ENCODE results near the gene PPP1R3E. TPM values are rescaled to one million over a fixed set of nuclear protein-coding genes. Genes with fewer than 3 reads are reported as not detected.

The PPP1R3E gene, protein sequence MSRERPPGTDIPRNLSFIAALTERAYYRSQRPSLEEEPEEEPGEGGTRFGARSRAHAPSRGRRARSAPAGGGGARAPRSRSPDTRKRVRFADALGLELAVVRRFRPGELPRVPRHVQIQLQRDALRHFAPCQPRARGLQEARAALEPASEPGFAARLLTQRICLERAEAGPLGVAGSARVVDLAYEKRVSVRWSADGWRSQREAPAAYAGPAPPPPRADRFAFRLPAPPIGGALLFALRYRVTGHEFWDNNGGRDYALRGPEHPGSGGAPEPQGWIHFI
- total RNA-seq, result 10 to 100 TPM; 40.8 to 72.6 (median 68.2) TPM
- total RNA-seq (2013), result 25.8 TPM
- total RNA-seq, result 6.9 to 100 (median 29.9) reads per million in 29 experiments

- H3K9me3 ChIP-seq, result no peaks in the 10 kb centered on the region
- Mint-ChIP-seq H3K4me3 (peak within 1 kb of the TSS; percentile 92 to 100 (median 92)), H3K9me3 (no peaks in the 10 kb centered on the region), H3K4me1 (peaks cover 15 to 34% (median 29%) of the 10 kb centered on the region in 3 donors), H3K27me3 (peaks cover 17 to 18% of the 10 kb centered on the region in 2 donors), H3K36me3 (peaks cover 3% of the 10 kb centered on the region), H3K27ac (peak within 1 kb of the TSS; percentile 96 to 97)
- DNase-seq (peak; percentile 74 to 92 (median 84)), ATAC-seq (replicated peaks in 1 of 4) (peak; percentile 52 to 58 (median 55))
- peaks cover 0 to 21% of the 10 kb centered on the region in 2 experiments for H3K27me3 ChIP-seq (replicated peaks in 1 of 2; ENCODE audit: control insufficient read depth in 2 of 2, extremely low read depth in 1 of 2, insufficient read depth in 2 of 2, low read length in 1 of 2)
- H3K36me3 ChIP-seq (ENCODE audit: control insufficient read depth in 2 of 2, extremely low read depth in 1 of 2, insufficient read depth in 1 of 2, low read length in 1 of 2), result peaks cover 0 to 8% of the 10 kb centered on the region in 2 donors
- under 1% methylated on average over 65 of the region's 81 CpGs for WGBS (ENCODE audit: insufficient coverage)
- H3K4me1 ChIP-seq (ENCODE audit: control insufficient read depth in 1 of 2, extremely low read depth in 1 of 2, insufficient read depth in 2 of 2, low read length in 2 of 2), result peaks cover 9 to 26% of the 10 kb centered on the region in 2 experiments
- ChIA-PET POLR2A (interaction anchor here (0.5 to 1.7 kb wide), 5 partner anchors 14 to 790 kb away, joined by 3 to 30 read pairs (median 4); partner anchors contain the start of genes PABPN1 (in 1 of the 2) and SLC22A17 (in 1 of the 2)), CTCF (interaction anchor here (0.6 to 6.3 kb wide), 6 partner anchors 16 to 384 kb away, joined by 3 to 93 read pairs (median 4); partner anchors contain the start of genes ACIN1 (in 1 of the 2), C14orf119 (in 1 of the 2), PABPN1 (in 1 of the 2) and RBM23 (in 1 of the 2))
- peak within 1 kb of the TSS; percentile 96 for H3K27ac ChIP-seq (ENCODE audit: low read length)
- peak within 1 kb of the TSS; percentile 74 to 85 for H3K4me3 ChIP-seq (ENCODE audit: control insufficient read depth in 1 of 2, extremely low read depth in 1 of 2, low read length in 1 of 2)
Measured at GRCh38 chr14:23302290-23303225, at the start of gene PPP1R3E. TSS of gene PPP1R3E (minus strand) at chr14:23302859. CDS start at chr14:23302576, 283 bp downstream.

DNA sequence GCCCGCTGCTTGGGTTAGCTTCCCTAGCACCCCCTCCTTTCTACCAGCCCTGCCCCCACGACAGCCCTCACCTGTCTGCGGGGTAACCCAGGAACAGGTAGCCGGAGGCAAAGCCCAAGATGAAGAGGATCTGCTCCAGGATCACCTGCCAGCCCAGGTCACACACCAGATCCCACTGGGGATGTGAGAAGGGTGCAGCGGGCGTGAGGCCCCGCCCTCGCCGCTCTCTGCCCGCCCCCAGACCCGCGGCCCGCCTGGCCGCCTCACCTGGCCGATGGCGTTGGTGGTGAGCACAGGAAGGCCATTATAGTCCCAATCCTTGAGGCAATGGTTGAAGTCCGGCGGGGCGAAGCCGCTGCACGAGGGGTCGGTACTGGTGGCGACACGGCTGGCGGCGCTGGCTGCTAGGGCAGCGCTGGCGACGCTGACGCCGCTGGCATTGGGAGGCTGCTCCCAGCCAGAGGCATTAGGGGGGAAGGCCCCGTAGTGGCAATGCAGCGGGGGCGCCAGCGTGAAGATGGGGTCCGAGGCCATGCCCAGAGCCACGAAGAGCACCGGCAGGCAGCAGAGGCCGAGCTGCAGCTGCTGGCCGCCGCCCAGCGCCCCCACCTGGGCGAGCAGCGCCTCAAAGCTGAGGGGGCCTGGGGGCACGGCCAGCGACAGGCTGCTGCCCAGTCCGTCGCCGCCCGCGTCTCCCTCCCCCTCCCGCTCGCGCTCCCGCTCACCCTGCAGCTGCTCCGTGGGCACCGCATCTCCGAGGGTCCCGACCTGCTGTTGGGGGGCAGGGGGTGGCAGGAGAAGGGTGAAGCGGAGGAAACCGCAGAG, 49.2 kb upstream of the PPP1R3E start:
- Mint-ChIP-seq H3K36me3 (no peaks in the 10 kb centered on the region), H3K27me3 (peaks cover 17 to 46% of the 10 kb centered on the region in 2 donors), H3K9me3 (no peaks in the 10 kb centered on the region), H3K4me3 (peak overlapping the region; percentile 77 to 81 (median 79)), H3K27ac (no peak overlapping the region), H3K4me1 (peaks cover 9 to 22% (median 18%) of the 10 kb centered on the region in 3 donors)
- peaks cover 4 to 35% of the 10 kb centered on the region in 2 experiments for H3K27me3 ChIP-seq (replicated peaks in 1 of 2; ENCODE audit: control insufficient read depth in 2 of 2, extremely low read depth in 1 of 2, insufficient read depth in 2 of 2, low read length in 1 of 2)
- H3K4me3 ChIP-seq (ENCODE audit: control insufficient read depth in 1 of 2, extremely low read depth in 1 of 2, low read length in 1 of 2), result peak overlapping the region; percentile 55 to 81
- H3K27ac ChIP-seq (ENCODE audit: low read length), result no peak overlapping the region
- peak in 3 of 35 experiments; percentile 10 to 17 (median 13) for DNase-seq
- H3K4me1 ChIP-seq (ENCODE audit: control insufficient read depth in 1 of 2, extremely low read depth in 1 of 2, insufficient read depth in 2 of 2, low read length in 2 of 2), result peaks cover 0 to 11% of the 10 kb centered on the region in 2 experiments
- 19% methylated on average over 48 of the region's 61 CpGs for WGBS (ENCODE audit: insufficient coverage)
- no peaks in the 10 kb centered on the region for H3K9me3 ChIP-seq
- H3K36me3 ChIP-seq (ENCODE audit: control insufficient read depth in 2 of 2, extremely low read depth in 1 of 2, insufficient read depth in 1 of 2, low read length in 1 of 2), result no peaks in the 10 kb centered on the region
- POLR2A ChIA-PET, result interaction anchor here in 1 of 2 donors (0.6 kb wide), 1 partner anchor 49 kb away, joined by 3 read pairs; no protein-coding TSS in a partner anchor
- peak; percentile 13 to 35 (median 26) for ATAC-seq (replicated peaks in 1 of 4)
- CTCF ChIA-PET, result interaction anchor here in 1 of 2 donors (0.6 kb wide), 1 partner anchor 230 kb away, joined by 3 read pairs; no protein-coding TSS in a partner anchor

DNA sequence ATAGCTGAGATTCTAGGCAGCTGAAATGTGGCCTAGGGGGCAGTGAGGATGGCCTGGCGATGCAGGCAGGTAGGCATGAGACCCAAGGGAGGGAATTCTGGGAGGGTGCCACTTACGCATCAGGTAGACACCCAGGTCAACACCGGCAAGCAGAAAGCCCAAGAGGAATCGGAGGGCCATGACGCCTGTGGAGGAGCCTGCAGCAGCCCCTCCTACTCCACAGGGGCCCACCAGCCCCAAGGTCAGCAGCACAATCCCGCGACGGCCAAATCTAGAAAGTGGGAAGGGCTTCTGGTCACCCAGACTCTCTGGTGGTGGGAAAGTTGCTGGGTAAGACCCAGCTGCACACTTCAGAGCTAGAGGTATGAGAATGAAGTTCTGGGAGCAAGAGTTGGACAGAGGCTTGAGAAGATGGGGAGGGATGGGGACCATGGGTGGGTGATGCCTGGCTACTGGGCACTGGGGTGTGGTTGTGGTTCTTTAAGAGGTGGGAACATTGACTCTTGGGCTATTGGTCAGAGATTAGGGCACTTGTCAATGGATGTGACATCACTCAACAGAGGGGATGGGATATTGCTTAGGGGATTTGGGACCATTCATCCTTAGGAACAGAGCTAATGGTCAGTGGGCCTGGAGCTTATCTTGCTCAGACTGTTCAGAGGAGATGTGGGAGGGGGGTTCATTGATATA, 46.6 kb upstream of the PPP1R3E start:
- Histone ChIP-seq H3K27me3 (replicated peaks in 1 of 2; ENCODE audit: control insufficient read depth in 2 of 2, extremely low read depth in 1 of 2, insufficient read depth in 2 of 2, low read length in 1 of 2) (peaks cover 4 to 32% of the 10 kb centered on the region in 2 experiments), H3K36me3 (ENCODE audit: control insufficient read depth in 2 of 2, extremely low read depth in 1 of 2, insufficient read depth in 1 of 2, low read length in 1 of 2) (no peaks in the 10 kb centered on the region), H3K4me3 (ENCODE audit: control insufficient read depth in 1 of 2, extremely low read depth in 1 of 2, low read length in 1 of 2) (no peak overlapping the region), H3K4me1 (ENCODE audit: control insufficient read depth in 1 of 2, extremely low read depth in 1 of 2, insufficient read depth in 2 of 2, low read length in 2 of 2) (peaks cover 0 to 11% of the 10 kb centered on the region in 2 experiments), H3K27ac (ENCODE audit: low read length) (no peak overlapping the region), H3K9me3 (no peaks in the 10 kb centered on the region)
- ChIA-PET POLR2A (interaction anchor here in 1 of 2 donors (0.7 kb wide), 1 partner anchor 24 kb away, joined by 3 read pairs; no protein-coding TSS in a partner anchor), CTCF (interaction anchor here in 1 of 2 donors (0.6 kb wide), 1 partner anchor 53 kb away, joined by 3 read pairs; no protein-coding TSS in a partner anchor)
- Mint-ChIP-seq H3K4me3 (no peak overlapping the region), H3K9me3 (no peaks in the 10 kb centered on the region), H3K27me3 (peaks cover 17 to 33% of the 10 kb centered on the region in 2 donors), H3K4me1 (peaks cover 9 to 22% (median 18%) of the 10 kb centered on the region in 3 donors), H3K36me3 (no peaks in the 10 kb centered on the region), H3K27ac (no peak overlapping the region)
- DNase-seq (no peak), ATAC-seq (replicated peaks in 1 of 4) (no peak)
- 93% methylated on average over 4 of the region's 8 CpGs for WGBS (ENCODE audit: insufficient coverage)

DNA sequence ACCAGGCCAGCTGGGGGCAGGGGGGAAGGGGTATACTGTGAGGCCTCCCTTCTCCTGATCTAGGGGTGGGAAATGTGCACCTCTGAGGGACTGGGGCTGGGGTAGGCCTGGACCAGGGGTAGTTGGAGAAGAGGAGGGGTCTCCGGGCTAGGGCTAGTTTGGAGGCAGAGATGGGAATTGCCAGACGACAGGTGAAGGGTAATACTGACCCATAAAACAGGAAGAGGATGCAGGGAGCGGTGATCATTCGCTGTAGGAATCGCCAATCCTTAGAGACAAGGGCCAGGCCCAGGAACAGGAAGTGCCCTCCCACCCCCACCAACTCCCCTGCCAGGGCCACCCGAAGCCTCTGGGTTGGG, 45.6 kb upstream of the PPP1R3E start:
- DNase-seq, result no peak
- H3K9me3 ChIP-seq, result no peaks in the 10 kb centered on the region
- CTCF ChIA-PET, result interaction anchor here in 1 of 2 donors (0.6 kb wide), 1 partner anchor 52 kb away, joined by 3 read pairs; no protein-coding TSS in a partner anchor
- Mint-ChIP-seq H3K4me3 (no peak overlapping the region), H3K27me3 (peaks cover 9 to 22% of the 10 kb centered on the region in 2 donors), H3K27ac (no peak overlapping the region), H3K9me3 (no peaks in the 10 kb centered on the region), H3K36me3 (no peaks in the 10 kb centered on the region), H3K4me1 (peaks cover 9 to 15% (median 14%) of the 10 kb centered on the region in 3 donors)
- peaks cover 4 to 31% of the 10 kb centered on the region in 2 experiments for H3K27me3 ChIP-seq (replicated peaks in 1 of 2; ENCODE audit: control insufficient read depth in 2 of 2, extremely low read depth in 1 of 2, insufficient read depth in 2 of 2, low read length in 1 of 2)
- no peak overlapping the region for H3K4me3 ChIP-seq (ENCODE audit: control insufficient read depth in 1 of 2, extremely low read depth in 1 of 2, low read length in 1 of 2)
- H3K4me1 ChIP-seq (ENCODE audit: control insufficient read depth in 1 of 2, extremely low read depth in 1 of 2, insufficient read depth in 2 of 2, low read length in 2 of 2), result peaks cover 0 to 11% of the 10 kb centered on the region in 2 experiments
- ATAC-seq (replicated peaks in 1 of 4), result no peak
- H3K27ac ChIP-seq (ENCODE audit: low read length), result no peak overlapping the region
- H3K36me3 ChIP-seq (ENCODE audit: control insufficient read depth in 2 of 2, extremely low read depth in 1 of 2, insufficient read depth in 1 of 2, low read length in 1 of 2), result no peaks in the 10 kb centered on the region
- POLR2A ChIA-PET, result no interaction called here
- WGBS (ENCODE audit: insufficient coverage), result no CpG with 5 or more reads among the region's 6 CpGs

- CTCF ChIA-PET, result no interaction called here
- H3K4me1 ChIP-seq (ENCODE audit: control insufficient read depth in 1 of 2, extremely low read depth in 1 of 2, insufficient read depth in 2 of 2, low read length in 2 of 2), result peaks cover 0 to 11% of the 10 kb centered on the region in 2 experiments
- POLR2A ChIA-PET, result no interaction called here
- Mint-ChIP-seq H3K9me3 (no peaks in the 10 kb centered on the region), H3K27ac (no peak overlapping the region), H3K27me3 (peaks cover 9 to 18% of the 10 kb centered on the region in 2 donors), H3K4me3 (no peak overlapping the region), H3K36me3 (no peaks in the 10 kb centered on the region), H3K4me1 (peaks cover 4 to 9% (median 8%) of the 10 kb centered on the region in 3 donors)
- no peak overlapping the region for H3K4me3 ChIP-seq (ENCODE audit: control insufficient read depth in 1 of 2, extremely low read depth in 1 of 2, low read length in 1 of 2)
- H3K27ac ChIP-seq (ENCODE audit: low read length), result no peak overlapping the region
- H3K27me3 ChIP-seq (replicated peaks in 1 of 2; ENCODE audit: control insufficient read depth in 2 of 2, extremely low read depth in 1 of 2, insufficient read depth in 2 of 2, low read length in 1 of 2), result peaks cover 4 to 28% of the 10 kb centered on the region in 2 experiments
- no peaks in the 10 kb centered on the region for H3K36me3 ChIP-seq (ENCODE audit: control insufficient read depth in 2 of 2, extremely low read depth in 1 of 2, insufficient read depth in 1 of 2, low read length in 1 of 2)
- ATAC-seq (replicated peaks in 1 of 4) (no peak), DNase-seq (no peak)
- WGBS (ENCODE audit: insufficient coverage), result 96% methylated on average over 4 of the region's 19 CpGs
- H3K9me3 ChIP-seq, result no peaks in the 10 kb centered on the region
Measured at GRCh38 chr14:23347406-23348296, 45.0 kb upstream of the PPP1R3E start.
